H1 (cell line): ENCODE results near the gene NRXN3. TPM values are rescaled to one million over a fixed set of nuclear protein-coding genes. Genes with fewer than 3 reads are reported as not detected.

Experiments used
- CTCF ChIA-PET: fragments of 300-600 bp; sonication (Branson Sonifier 250); formaldehyde crosslinking; loops from one replicate; lab custom pipeline; 2021; ENCODE audit not compliant: partially characterized antibody; lab: Charles Lee
- POLR2A ChIA-PET: fragments of 300-600 bp; sonication (Branson Sonifier 250); formaldehyde crosslinking; loops from one replicate; lab custom pipeline; 2021; ENCODE audit warnings: inconsistent platforms; ENCODE audit not compliant: partially characterized antibody; lab: Charles Lee
- DNase-seq, 2 experiments: peaks; one replicate each; pipeline versions ENCODE4 v3.0.0 to v3.0.0-alpha.2; 2010 to 2022; ENCODE audit warnings: low spot score in 2 of 2, low read depth in 1 of 2, mixed read lengths in 1 of 2
- FAIRE-seq: peaks from 2 replicates; lab custom pipeline; 2011; peaks lifted over from hg19 to GRCh38; lab: Jason Lieb, UNC
- H2AFZ ChIP-seq: 2 replicates; pipeline ENCODE4 v1.8.1; 2012; ENCODE audit warnings: low read length, inconsistent platforms
- H2AK5ac ChIP-seq: 2 replicates; pipeline ENCODE4 v1.6.1; 2013; ENCODE audit warnings: low read depth, low read length
- H2BK120ac ChIP-seq: replicated peaks from 2 replicates; pipeline ENCODE3; 2013; ENCODE audit warnings: low read depth, low read length, inconsistent platforms
- H2BK12ac ChIP-seq: 2 replicates; pipeline ENCODE4 v1.6.1; 2013; ENCODE audit warnings: low read depth, low read length
- H2BK15ac ChIP-seq: 2 replicates; pipeline ENCODE4 v1.6.1; 2013; ENCODE audit warnings: low read length
- H2BK20ac ChIP-seq: 2 replicates; pipeline ENCODE4 v1.6.1; 2013; ENCODE audit warnings: low read length
- H2BK5ac ChIP-seq: 2 replicates; pipeline ENCODE4 v1.6.1; 2013; ENCODE audit warnings: low read depth, low read length
- H3K14ac ChIP-seq: 2 replicates; pipeline ENCODE4 v1.6.1; 2013; ENCODE audit warnings: inconsistent platforms; ENCODE audit not compliant: insufficient read length
- H3K18ac ChIP-seq: 2 replicates; pipeline ENCODE4 v1.6.1; 2013; ENCODE audit warnings: low read length; ENCODE audit errors: extremely low read depth
- H3K23ac ChIP-seq: 2 replicates; pipeline ENCODE4 v1.6.1; 2013; ENCODE audit warnings: inconsistent platforms; ENCODE audit not compliant: insufficient read length
- H3K23me2 ChIP-seq: 2 replicates; pipeline ENCODE4 v1.6.1; 2013; ENCODE audit warnings: low read depth, low read length
- H3K27ac ChIP-seq: 2 replicates; pipeline ENCODE4 v1.6.1; 2011; ENCODE audit warnings: low read depth, low read length, inconsistent platforms
- H3K27me3 ChIP-seq, 4 experiments: replicated peaks in 1 of 4; 1 replicate in 1 of 4; 2 replicates in 3 of 4; pipeline versions ENCODE4 v1.6.1 to v1.8.1; 2011 to 2013; ENCODE audit warnings: low read length in 3 of 4, mild to moderate bottlenecking in 3 of 4, inconsistent platforms in 2 of 4, mixed read lengths in 2 of 4, moderate library complexity in 1 of 4; ENCODE audit not compliant: control insufficient read depth in 3 of 4, insufficient read depth in 3 of 4; ENCODE audit errors: extremely low read depth in 1 of 4
- H3K36me3 ChIP-seq, 4 experiments: 2 replicates each; pipeline versions ENCODE4 v1.6.1 to v1.8.1; 2011 to 2013; ENCODE audit warnings: mild to moderate bottlenecking in 4 of 4, low read length in 3 of 4, moderate library complexity in 2 of 4, control low read depth in 1 of 4, inconsistent platforms in 1 of 4; ENCODE audit not compliant: insufficient read depth in 4 of 4, control insufficient read depth in 2 of 4
- H3K4ac ChIP-seq: replicated peaks from 2 replicates; pipeline ENCODE3; 2013; ENCODE audit warnings: low read length, low read depth, mixed read lengths, inconsistent platforms; ENCODE audit not compliant: insufficient read length
- H3K4me1 ChIP-seq, 4 experiments: replicated peaks in 1 of 4; 1 replicate in 1 of 4; 2 replicates in 3 of 4; pipeline versions ENCODE4 v1.6.1 to v1.8.1; 2011 to 2013; ENCODE audit warnings: low read length in 3 of 4, inconsistent platforms in 2 of 4, mixed read lengths in 1 of 4; ENCODE audit not compliant: insufficient read depth in 4 of 4, control insufficient read depth in 3 of 4
- H3K4me2 ChIP-seq, 2 experiments: 2 replicates each; pipeline versions ENCODE4 v1.6.1 to v1.8.1; 2011 to 2013; ENCODE audit warnings: low read depth in 2 of 2, low read length in 2 of 2, control low read depth in 1 of 2, inconsistent platforms in 1 of 2, mild to moderate bottlenecking in 1 of 2; ENCODE audit not compliant: insufficient read depth in 1 of 2
- H3K4me3 ChIP-seq, 4 experiments: fragments of 200-600, 300-600 bp in 1 of 4; sonication (generic), shearing (Covaris generic), sonication (Bioruptor Twin) in 1 of 4; 2 replicates each; pipeline versions ENCODE4 v1.5.1 to v1.8.1; 2011 to 2016; ENCODE audit warnings: low read length in 4 of 4, low read depth in 3 of 4, control low read depth in 2 of 4, inconsistent platforms in 2 of 4, mild to moderate bottlenecking in 2 of 4, mixed read lengths in 1 of 4, moderate library complexity in 1 of 4; ENCODE audit not compliant: insufficient read depth in 2 of 4; ENCODE audit errors: extremely low read depth in 1 of 4
- H3K56ac ChIP-seq: replicated peaks from 2 replicates; pipeline ENCODE3; 2013; ENCODE audit warnings: low read depth, mild to moderate bottlenecking, mixed read lengths, low read length, inconsistent platforms; ENCODE audit not compliant: insufficient read length
- H3K79me1 ChIP-seq: 2 replicates; pipeline ENCODE4 v1.6.1; 2013; ENCODE audit warnings: low read depth, low read length, control low read depth
- H3K79me2 ChIP-seq, 2 experiments: 2 replicates each; pipeline versions ENCODE4 v1.6.1 to v1.8.1; 2012 to 2013; ENCODE audit warnings: low read length in 2 of 2, mild to moderate bottlenecking in 2 of 2, inconsistent platforms in 1 of 2; ENCODE audit not compliant: insufficient read depth in 2 of 2, control insufficient read depth in 1 of 2
- H3K9ac ChIP-seq, 4 experiments: replicated peaks in 1 of 4; 1 replicate in 1 of 4; 2 replicates in 3 of 4; pipeline versions ENCODE4 v1.6.1 to v1.8.1; 2011 to 2013; ENCODE audit warnings: low read depth in 3 of 4, low read length in 3 of 4, control low read depth in 2 of 4, mild to moderate bottlenecking in 2 of 4, moderate library complexity in 2 of 4, inconsistent platforms in 1 of 4; ENCODE audit errors: extremely low read depth in 1 of 4
- H3K9me3 ChIP-seq, 2 experiments: 2 replicates each; pipeline versions ENCODE4 v1.6.1 to v1.8.1; 2012 to 2013; ENCODE audit warnings: mild to moderate bottlenecking in 2 of 2, moderate library complexity in 2 of 2, control low read depth in 1 of 2, inconsistent platforms in 1 of 2, low read depth in 1 of 2, low read length in 1 of 2, mixed read lengths in 1 of 2; ENCODE audit not compliant: insufficient read depth in 2 of 2
- H4K20me1 ChIP-seq, 2 experiments: replicated peaks in 1 of 2; 2 replicates each; pipeline versions ENCODE3 to v1.8.1; 2011 to 2013; ENCODE audit warnings: inconsistent platforms in 2 of 2, low read length in 2 of 2, mild to moderate bottlenecking in 1 of 2; ENCODE audit not compliant: insufficient read depth in 2 of 2, control insufficient read depth in 1 of 2
- H4K5ac ChIP-seq: 2 replicates; pipeline ENCODE4 v1.6.1; 2013; ENCODE audit warnings: low read length, low read depth, mixed read lengths, inconsistent platforms; ENCODE audit not compliant: insufficient read length
- H4K8ac ChIP-seq: 2 replicates; pipeline ENCODE4 v1.8.0; 2013; ENCODE audit warnings: mild to moderate bottlenecking, moderate library complexity, low read length, inconsistent platforms; ENCODE audit not compliant: insufficient read depth; ENCODE audit errors: extremely low read depth
- H4K91ac ChIP-seq: replicated peaks from 2 replicates; pipeline ENCODE3; 2013; ENCODE audit warnings: low read length, mixed read lengths, inconsistent platforms; ENCODE audit not compliant: insufficient read length
- EZH2 ChIP-seq: fragments of 200-600 bp; sonication (generic); IDR thresholded peaks from 2 replicates; pipeline ENCODE4 v1.7.1; 2012; ENCODE audit warnings: low read depth, mild to moderate bottlenecking, moderate library complexity, low read length, inconsistent platforms; ENCODE audit not compliant: severe bottlenecking
- HDAC2 ChIP-seq, 2 experiments: fragments of 300-600 bp in 1 of 2; sonication (generic) in 1 of 2; IDR thresholded peaks; 2 replicates each; pipeline ENCODE4 v1.6.1; 2011 to 2012; ENCODE audit warnings: low read depth in 2 of 2, low read length in 2 of 2, mild to moderate bottlenecking in 2 of 2, moderate library complexity in 2 of 2, borderline replicate concordance in 1 of 2, inconsistent platforms in 1 of 2
- KDM5A ChIP-seq: fragments of 200-600 bp; IDR thresholded peaks from 2 replicates; pipeline ENCODE4 v1.7.1; 2012; ENCODE audit warnings: mild to moderate bottlenecking, low read length, inconsistent platforms, mixed read lengths
- MAFK ChIP-seq: IDR thresholded peaks from 2 replicates; pipeline ENCODE4 v1.6.1; 2012; ENCODE audit warnings: low read depth, mild to moderate bottlenecking, improper control_type of control experiment, low read length
- RFX5 ChIP-seq: IDR thresholded peaks from 2 replicates; pipeline ENCODE4 v1.6.1; 2011; ENCODE audit warnings: low read depth, low read length, improper control_type of control experiment, borderline replicate concordance
- RNF2 ChIP-seq: fragments of 200-900, 300-1000 bp; sonication (generic); IDR thresholded peaks from 2 replicates; pipeline ENCODE4 v1.7.1; 2016; ENCODE audit warnings: borderline replicate concordance, low read depth, mild to moderate bottlenecking, antibody characterized with exemption, low read length; ENCODE audit not compliant: poor library complexity, severe bottlenecking; ENCODE audit errors: missing control alignments
- SUZ12 ChIP-seq: fragments of 200-600 bp; sonication (generic); IDR thresholded peaks from 2 replicates; pipeline ENCODE4 v1.6.1; 2012; ENCODE audit warnings: mild to moderate bottlenecking, inconsistent platforms, low read length, moderate library complexity, mixed read lengths
- TAF7 ChIP-seq: optimal IDR thresholded peaks from 2 replicates; pipeline ENCODE3; 2011; ENCODE audit warnings: low read depth, mild to moderate bottlenecking, inconsistent platforms, low read length, moderate library complexity, borderline replicate concordance
- TCF12 ChIP-seq: IDR thresholded peaks from 2 replicates; pipeline ENCODE4 v1.6.1; 2011; ENCODE audit warnings: low read depth, mild to moderate bottlenecking, low read length
- YY1 ChIP-seq: IDR thresholded peaks from 2 replicates; pipeline ENCODE4 v1.6.1; 2011; ENCODE audit warnings: low read depth, mild to moderate bottlenecking, low read length
- WGBS, 2 experiments: shearing (Covaris generic) in 1 of 2; methylation state at CpG; one replicate each; pipeline versions ENCODE4 v1.1.6 to v1.1.7; 2013 to 2015; ENCODE audit warnings: low lambda C conversion rate in 2 of 2, mixed read lengths in 2 of 2, inconsistent platforms in 1 of 2, low coverage in 1 of 2, missing lambda C conversion rate in 1 of 2; ENCODE audit not compliant: insufficient replicate concordance in 2 of 2, insufficient coverage in 1 of 2, insufficient read length in 1 of 2; ENCODE audit errors: extremely low coverage in 1 of 2, missing lambda C conversion rate in 1 of 2; 5-methylcytosine and 5-hydroxymethylcytosine counted together
- polyA plus RNA-seq, 7 experiments: library from polyadenylated mRNA; depleted of rRNA in 3 of 7; stranded (reverse) in 5 of 7; unstranded in 2 of 7; fragments of >200 nt in 5 of 7; fragments of 200-250 nt in 2 of 7; gene quantifications; 1 replicate in 5 of 7; 2 replicates in 1 of 7; 4 replicates in 1 of 7; pipeline versions ENCODE4 v1.2.1 to v1.2.3, GENCODE V29; 2011 to 2013; ENCODE audit warnings: missing spikeins in 2 of 7, mixed read lengths in 2 of 7
- total RNA-seq: library from RNA; stranded (reverse); fragmentation: NEBNext Ultra II Directional; extraction: Animal tissue kit (Norgen Biotek cat#: 25700); gene quantifications from 2 replicates; pipeline ENCODE4 v1.2.1, GENCODE V29; 2021
- TF ChIP-seq, protein P1 (sequence below), 3 experiments: IDR thresholded peaks; 1 replicate in 2 of 3; 2 replicates in 1 of 3; pipeline versions ENCODE4 v1.5.1 to v1.6.1; 2011; ENCODE audit warnings: low read length in 3 of 3, mild to moderate bottlenecking in 3 of 3, inconsistent platforms in 2 of 3, low read depth in 1 of 3, moderate library complexity in 1 of 3; ENCODE audit not compliant: insufficient read depth in 1 of 3; ENCODE audit errors: control extremely low read depth in 1 of 3

Gene NRXN3
- total and polyA plus RNA-seq, 2 of the 8 experiments (the other 6 are each of a cell fraction or from before 2014, with no cell fraction given), result 2.6 to 4.1 TPM

GRCh38 chr14:79914595-79914994, 1744.4 kb downstream of the NRXN3 start:
- no peak overlapping the region for H4K5ac ChIP-seq
- H2AK5ac ChIP-seq, result no peak overlapping the region
- no peak overlapping the region for H3K23ac ChIP-seq
- H3K4me1 ChIP-seq, result no peaks in the 10 kb centered on the region
- ChIA-PET POLR2A (no interaction called here), CTCF (interaction anchor here (0.6 to 0.8 kb wide), 2 partner anchors 23 to 141 kb away, joined by 3 read pairs; no protein-coding TSS in a partner anchor)
- H2BK12ac ChIP-seq, result no peak overlapping the region
- H3K79me1 ChIP-seq, result no peaks in the 10 kb centered on the region
- H4K20me1 ChIP-seq, result no peaks in the 10 kb centered on the region
- no peak overlapping the region for H2BK120ac ChIP-seq
- no peak overlapping the region for H3K9ac ChIP-seq
- H3K4ac ChIP-seq, result no peak overlapping the region
- no peaks in the 10 kb centered on the region for H3K36me3 ChIP-seq
- H3K23me2 ChIP-seq, result no peaks in the 10 kb centered on the region; the same call in 1 of the 2 replicates
- no peak overlapping the region for H3K56ac ChIP-seq
- H3K4me3 ChIP-seq, result no peak overlapping the region
- no peak overlapping the region for H2BK5ac ChIP-seq
- no peak overlapping the region for H2AFZ ChIP-seq
- DNase-seq, result no peak
- no peak overlapping the region for H2BK15ac ChIP-seq
- no peak for FAIRE-seq
- H4K91ac ChIP-seq, result no peak overlapping the region
- H3K18ac ChIP-seq, result no peak overlapping the region
- no peak overlapping the region for H3K14ac ChIP-seq
- no peak overlapping the region for H3K27ac ChIP-seq
- no peaks in the 10 kb centered on the region for H3K27me3 ChIP-seq
- no peak overlapping the region for H2BK20ac ChIP-seq
- H3K4me2 ChIP-seq, result no peak overlapping the region
- no peaks in the 10 kb centered on the region for H3K9me3 ChIP-seq
- 94% methylated on average over 2 of the region's 2 CpGs; no CpG with 5 or more reads in 1 of the 2 experiments for WGBS, 2 experiments
- H3K79me2 ChIP-seq, result no peaks in the 10 kb centered on the region
- no peak overlapping the region for H4K8ac ChIP-seq
- TF ChIP-seq KDM5A, result no peak
- no peak for TF ChIP-seq RNF2
- TF ChIP-seq EZH2, result no peak
- TF ChIP-seq SUZ12, result no peak
- TF ChIP-seq RFX5, result no peak
- no peak for TF ChIP-seq TCF12
- TF ChIP-seq, protein P1, sequence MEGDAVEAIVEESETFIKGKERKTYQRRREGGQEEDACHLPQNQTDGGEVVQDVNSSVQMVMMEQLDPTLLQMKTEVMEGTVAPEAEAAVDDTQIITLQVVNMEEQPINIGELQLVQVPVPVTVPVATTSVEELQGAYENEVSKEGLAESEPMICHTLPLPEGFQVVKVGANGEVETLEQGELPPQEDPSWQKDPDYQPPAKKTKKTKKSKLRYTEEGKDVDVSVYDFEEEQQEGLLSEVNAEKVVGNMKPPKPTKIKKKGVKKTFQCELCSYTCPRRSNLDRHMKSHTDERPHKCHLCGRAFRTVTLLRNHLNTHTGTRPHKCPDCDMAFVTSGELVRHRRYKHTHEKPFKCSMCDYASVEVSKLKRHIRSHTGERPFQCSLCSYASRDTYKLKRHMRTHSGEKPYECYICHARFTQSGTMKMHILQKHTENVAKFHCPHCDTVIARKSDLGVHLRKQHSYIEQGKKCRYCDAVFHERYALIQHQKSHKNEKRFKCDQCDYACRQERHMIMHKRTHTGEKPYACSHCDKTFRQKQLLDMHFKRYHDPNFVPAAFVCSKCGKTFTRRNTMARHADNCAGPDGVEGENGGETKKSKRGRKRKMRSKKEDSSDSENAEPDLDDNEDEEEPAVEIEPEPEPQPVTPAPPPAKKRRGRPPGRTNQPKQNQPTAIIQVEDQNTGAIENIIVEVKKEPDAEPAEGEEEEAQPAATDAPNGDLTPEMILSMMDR (IDR thresholded peaks at IDR 0.05; ENCODE audit: control extremely low read depth in 1 of 3, insufficient read depth in 1 of 3, low read depth in 1 of 3, low read length in 3 of 3), result no peak
- TF ChIP-seq HDAC2 (IDR thresholded peaks at IDR 0.05; ENCODE audit: borderline replicate concordance in 1 of 2, low read depth in 2 of 2, low read length in 2 of 2), result no peak
- no peak for TF ChIP-seq TAF7
- no peak for TF ChIP-seq YY1
- TF ChIP-seq MAFK, result no peak
